Astrocyte (in vitro differentiated cells and primary cell): Measurements from ENCODE around the gene COL5A1.

ENCODE experiments used
- EZH2 ChIP-seq: IDR thresholded peaks from 2 replicates; pipeline ENCODE4 v1.6.1; 2012; ENCODE audit warnings: mild to moderate bottlenecking, low read length, inconsistent platforms; ENCODE audit not compliant: insufficient read depth
- TF ChIP-seq, protein P1 (sequence below): IDR thresholded peaks from 2 replicates; pipeline ENCODE4 v1.5.1; 2011; ENCODE audit warnings: low read depth, mild to moderate bottlenecking, inconsistent platforms, low read length, moderate library complexity; ENCODE audit not compliant: insufficient read depth

DNA sequence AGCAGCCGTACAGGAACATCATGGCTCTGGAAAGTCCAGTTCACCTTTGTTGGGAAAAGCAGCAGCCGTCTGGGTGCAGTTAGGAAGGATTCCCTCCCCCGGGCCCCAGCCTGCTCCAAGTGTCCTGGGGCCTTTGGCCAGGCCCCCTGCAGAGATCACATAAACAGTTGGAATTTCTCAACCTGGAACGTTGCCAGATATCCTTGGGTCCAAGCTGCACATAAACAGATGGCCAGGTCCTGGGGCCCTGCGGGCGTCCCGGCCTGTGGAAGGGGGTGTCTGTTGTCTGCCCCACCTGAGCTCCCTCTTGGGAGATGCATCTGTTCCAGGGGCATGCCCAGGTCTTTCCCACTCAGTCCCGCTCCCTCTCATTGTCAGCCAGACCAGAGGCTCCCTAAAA, 92.7 kb downstream of the COL5A1 start:
- TF ChIP-seq, protein P1, sequence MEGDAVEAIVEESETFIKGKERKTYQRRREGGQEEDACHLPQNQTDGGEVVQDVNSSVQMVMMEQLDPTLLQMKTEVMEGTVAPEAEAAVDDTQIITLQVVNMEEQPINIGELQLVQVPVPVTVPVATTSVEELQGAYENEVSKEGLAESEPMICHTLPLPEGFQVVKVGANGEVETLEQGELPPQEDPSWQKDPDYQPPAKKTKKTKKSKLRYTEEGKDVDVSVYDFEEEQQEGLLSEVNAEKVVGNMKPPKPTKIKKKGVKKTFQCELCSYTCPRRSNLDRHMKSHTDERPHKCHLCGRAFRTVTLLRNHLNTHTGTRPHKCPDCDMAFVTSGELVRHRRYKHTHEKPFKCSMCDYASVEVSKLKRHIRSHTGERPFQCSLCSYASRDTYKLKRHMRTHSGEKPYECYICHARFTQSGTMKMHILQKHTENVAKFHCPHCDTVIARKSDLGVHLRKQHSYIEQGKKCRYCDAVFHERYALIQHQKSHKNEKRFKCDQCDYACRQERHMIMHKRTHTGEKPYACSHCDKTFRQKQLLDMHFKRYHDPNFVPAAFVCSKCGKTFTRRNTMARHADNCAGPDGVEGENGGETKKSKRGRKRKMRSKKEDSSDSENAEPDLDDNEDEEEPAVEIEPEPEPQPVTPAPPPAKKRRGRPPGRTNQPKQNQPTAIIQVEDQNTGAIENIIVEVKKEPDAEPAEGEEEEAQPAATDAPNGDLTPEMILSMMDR: no peak
- TF ChIP-seq EZH2: no peak
